Activated CD4-positive, CD25-positive, alpha-beta regulatory T cell treated with anti-CD3 and anti-CD28 coated beads, Interleukin-2, amount 50 U/mL, for 16 hours (primary cell): ENCODE measurements around the gene RNPEP.
"Not testable (repeated sequence)": the region's sequence is repeated elsewhere in the genome, so short reads cannot be mapped to it uniquely, and the experiment has no call there.

ENCODE experiments used
- DNase-seq: peaks from one replicate; pipeline ENCODE4 v3.0.0-alpha.2; 2020; ENCODE audit warnings: low read depth, low spot score

RNPEP gene, protein sequence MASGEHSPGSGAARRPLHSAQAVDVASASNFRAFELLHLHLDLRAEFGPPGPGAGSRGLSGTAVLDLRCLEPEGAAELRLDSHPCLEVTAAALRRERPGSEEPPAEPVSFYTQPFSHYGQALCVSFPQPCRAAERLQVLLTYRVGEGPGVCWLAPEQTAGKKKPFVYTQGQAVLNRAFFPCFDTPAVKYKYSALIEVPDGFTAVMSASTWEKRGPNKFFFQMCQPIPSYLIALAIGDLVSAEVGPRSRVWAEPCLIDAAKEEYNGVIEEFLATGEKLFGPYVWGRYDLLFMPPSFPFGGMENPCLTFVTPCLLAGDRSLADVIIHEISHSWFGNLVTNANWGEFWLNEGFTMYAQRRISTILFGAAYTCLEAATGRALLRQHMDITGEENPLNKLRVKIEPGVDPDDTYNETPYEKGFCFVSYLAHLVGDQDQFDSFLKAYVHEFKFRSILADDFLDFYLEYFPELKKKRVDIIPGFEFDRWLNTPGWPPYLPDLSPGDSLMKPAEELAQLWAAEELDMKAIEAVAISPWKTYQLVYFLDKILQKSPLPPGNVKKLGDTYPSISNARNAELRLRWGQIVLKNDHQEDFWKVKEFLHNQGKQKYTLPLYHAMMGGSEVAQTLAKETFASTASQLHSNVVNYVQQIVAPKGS

DNA sequence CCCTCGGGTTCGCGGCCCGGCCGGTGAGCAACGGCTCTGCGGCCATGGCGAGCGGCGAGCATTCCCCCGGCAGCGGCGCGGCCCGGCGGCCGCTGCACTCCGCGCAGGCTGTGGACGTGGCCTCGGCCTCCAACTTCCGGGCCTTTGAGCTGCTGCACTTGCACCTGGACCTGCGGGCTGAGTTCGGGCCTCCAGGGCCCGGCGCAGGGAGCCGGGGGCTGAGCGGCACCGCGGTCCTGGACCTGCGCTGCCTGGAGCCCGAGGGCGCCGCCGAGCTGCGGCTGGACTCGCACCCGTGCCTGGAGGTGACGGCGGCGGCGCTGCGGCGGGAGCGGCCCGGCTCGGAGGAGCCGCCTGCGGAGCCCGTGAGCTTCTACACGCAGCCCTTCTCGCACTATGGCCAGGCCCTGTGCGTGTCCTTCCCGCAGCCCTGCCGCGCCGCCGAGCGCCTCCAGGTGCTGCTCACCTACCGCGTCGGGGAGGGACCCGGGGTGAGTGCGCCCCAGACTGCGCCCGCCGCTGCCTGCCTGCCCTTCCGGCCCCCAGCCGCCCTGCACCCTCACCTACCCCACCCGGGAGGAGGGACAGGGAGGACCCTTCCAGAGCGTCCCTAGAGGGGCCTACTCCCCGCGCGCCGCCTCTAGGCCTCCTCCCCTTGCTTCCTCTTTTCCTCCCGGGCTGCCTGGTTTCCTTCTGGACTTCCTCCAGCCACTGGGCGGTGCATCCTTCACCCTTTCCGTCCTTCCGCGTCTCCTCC lies at the start of gene RNPEP:
Gene RNPEP (plus strand): TSS at position 26 of the 757 bp plus-strand sequence. CDS start 19 bp downstream, at position 45.
- peak; percentile 19 for DNase-seq

DNA sequence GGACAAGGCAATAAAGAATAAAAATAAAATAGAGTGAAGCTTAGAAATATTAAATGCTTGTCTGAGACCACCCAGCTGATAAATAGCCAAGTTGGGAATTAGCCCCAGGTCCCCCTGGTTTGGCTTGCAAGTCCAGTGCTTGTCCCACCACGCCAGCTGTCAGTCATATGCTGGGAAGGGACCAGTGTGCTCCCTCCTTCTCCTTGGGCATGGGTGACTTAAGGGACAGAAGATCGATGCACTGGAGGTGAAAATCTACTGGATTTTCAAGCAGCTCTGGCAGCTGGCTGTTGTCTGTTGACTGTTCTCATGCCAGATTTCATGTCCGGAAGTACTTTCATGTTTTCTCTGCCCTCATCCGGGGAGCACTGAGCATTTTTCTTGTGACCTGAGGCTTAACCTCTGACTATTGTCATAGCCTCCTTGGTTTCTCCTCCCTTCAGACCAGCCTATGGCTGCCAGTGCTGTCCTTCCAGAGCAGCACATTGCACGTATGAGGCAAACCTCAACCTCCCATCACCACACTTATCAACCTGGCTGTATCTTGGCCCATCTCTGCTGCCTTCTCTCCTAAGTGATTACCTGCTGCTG lies 48.5 kb upstream of the RNPEP start:
- no peak for DNase-seq

DNA sequence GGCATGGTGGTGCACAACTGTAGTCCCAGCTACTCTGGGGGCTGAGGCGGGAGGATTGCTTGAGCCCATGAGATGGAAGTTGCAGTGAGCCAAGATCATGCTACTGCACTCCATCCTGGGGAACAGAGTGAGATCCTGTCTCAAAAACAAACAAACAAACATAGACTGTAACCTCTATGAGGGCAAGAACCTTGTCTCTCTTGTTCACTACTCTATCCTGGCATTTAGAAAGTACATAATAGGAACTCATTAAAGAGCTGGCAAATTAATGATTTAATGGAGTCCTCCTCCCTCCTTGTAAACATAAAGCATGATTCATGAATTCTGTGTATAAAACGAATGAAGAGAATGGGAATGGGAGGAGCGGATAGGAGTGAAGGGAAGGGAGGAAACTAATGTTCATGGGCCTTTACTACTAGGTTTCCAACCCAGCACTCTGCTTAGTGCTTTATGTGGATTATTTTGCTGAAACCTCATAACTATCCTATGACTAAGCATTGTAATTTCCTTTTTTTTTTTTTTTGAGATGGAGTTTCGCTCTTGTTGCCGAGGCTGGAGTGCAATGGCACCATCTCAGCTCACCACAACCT lies 44.7 kb upstream of the RNPEP start:
- DNase-seq = no peak

DNA sequence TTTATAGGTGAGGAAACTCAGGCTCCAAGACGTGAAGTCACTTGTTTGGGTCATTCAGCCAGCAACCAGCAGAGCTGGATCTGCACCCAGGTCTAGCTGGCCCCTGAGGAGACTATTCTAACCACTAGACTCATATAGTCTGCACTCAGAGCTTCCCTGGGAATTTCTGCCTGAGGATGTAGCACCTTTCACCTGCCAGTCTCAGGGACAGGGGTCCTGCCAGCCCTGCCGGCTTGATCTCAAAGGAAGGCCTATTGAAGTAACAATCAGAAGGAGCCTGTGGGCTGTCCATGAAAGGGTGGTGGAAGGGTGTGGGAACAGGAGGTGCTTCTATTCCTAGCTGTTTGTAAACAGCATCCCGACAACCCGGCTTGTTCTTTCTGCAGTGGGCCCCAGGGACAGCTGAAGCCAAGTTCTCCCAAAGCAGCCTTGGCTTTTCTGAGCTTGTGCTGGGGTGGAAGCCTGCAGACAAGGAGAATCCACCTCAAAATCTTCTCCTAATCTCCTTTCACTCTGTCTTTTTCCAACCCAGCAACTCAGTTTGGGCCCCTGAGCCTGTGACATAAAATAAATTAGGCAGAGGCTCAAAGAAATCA lies 43.9 kb upstream of the RNPEP start:
- no peak for DNase-seq

DNA sequence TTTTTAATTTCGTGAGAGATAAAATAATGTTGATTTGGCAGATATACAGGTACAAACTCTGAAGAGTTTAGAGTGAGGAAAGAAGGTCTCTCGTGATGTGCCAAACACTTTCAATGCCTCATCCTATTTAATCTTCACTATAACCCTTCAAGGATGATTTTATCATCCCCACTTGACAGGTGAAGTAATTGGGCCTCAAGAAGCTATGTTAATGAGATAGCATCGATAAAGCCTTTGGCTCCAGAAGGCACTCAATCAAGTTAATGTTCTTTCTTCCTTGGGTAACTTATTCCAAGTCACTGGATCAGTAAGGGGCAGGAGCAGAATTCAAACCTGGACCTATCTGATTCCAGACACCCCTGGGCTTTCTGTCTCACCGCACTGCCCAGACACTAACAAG lies 43.3 kb upstream of the RNPEP start:
- DNase-seq = no peak

DNA sequence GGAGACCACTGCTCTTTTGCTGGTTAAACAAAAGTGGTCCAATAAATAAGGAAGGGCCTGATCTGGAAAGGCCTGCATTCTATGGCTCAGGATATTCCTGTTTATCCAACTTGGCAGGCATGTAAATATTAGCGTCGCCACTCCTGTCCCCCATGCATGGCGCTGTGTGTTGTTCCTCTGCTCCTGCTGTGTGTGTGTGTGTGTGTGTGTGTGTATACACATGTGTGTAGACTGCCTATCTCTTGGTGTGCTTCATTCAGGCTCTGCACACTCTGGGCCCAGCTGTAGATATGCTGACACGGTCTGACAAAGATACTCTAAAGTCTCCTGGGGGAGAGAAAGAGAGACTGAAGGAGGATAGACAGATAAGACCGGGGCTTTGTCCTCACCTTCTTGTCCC lies 42.9 kb upstream of the RNPEP start:
- no peak for DNase-seq

DNA sequence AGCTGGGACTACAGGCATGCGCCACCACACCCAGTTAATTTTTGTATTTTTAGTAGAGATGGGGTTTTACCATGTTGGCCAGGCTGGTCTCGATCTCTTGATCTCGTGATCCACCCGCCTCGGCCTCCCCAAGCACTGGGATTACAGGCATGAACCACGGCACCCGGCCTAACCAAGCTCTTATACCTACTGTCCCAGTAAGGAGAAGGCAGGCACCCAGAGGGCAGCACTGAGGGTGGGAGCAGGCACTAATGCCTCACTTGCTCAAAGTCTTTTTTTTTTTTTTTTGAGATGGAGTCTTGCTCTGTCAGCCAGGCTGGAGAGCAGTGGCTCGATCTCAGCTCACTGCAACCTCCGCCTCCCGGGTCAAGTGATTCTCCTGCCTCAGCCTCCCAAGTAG lies 42.1 kb upstream of the RNPEP start:
- not testable (repeated sequence) for DNase-seq

DNA sequence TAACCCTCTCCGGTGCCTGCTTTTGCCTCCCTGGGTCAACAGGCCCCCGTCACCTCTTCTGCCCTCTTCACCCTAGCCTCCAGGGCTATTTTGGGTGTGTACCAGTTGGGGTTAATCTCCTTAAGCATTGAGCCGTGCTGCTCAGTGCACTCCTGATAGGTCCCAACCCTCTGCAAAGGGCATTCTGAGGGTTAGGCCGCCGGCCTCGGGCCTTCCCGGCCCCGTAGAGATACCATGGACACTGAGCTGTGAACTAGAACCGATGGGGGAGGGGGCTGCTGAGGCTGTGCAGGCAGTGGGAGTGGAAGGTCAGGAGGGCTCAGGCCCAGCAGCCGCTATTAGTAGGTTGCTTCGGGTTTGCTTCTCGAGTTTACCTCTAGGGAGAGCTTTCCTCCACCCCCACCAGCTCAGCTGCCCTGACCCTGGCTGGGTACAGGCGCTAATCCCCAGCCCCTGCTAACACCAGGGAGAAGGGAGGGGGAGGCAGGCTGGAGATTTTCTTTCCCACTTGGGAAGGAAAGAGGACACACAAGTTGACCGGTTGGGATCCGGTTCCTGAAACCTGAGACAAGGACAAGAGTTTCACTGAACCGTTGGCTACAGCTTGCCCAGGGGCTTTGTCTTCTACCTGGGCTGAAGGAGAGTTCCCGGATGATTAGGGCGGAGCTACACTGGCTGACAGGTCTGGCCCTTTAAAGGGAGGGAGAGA lies 40.9 kb upstream of the RNPEP start:
- DNase-seq = no peak

DNA sequence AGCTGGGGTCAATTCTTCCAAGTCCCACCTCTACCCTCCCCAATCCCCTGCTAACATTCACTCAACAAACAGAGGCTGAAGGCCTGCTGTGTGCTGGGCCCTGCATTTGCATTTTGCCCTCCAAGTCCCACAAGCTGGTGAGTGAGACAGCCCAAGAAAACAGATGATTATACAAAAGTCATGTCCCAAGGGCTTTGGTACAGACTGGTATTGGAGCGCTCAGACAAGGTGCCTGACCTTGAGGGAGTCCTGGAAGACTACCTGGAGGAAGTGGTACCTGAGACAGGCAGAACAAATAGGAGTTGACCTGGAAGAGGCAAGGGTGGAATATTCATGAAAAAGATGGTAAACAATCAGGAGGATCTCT lies 40.3 kb upstream of the RNPEP start:
- no peak for DNase-seq

DNA sequence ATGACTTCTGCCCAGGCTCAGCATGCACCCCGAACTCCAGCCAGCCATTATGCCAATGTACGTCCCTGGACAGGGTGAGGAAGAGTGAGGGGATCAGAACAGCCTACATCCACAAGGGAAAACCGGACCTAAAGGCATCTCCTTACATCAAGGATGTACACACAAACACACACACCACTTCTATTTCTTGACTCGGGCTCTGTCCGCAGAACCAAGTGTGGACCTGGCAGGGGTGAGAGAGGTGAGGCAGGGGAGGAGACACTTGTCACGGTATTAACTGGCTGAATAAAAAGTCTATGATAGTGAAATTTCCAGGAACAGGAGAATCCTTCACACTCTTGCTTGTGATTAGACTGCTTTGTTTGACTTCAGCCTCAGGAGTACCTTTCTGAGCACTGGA lies 38.4 kb upstream of the RNPEP start:
- no peak for DNase-seq

DNA sequence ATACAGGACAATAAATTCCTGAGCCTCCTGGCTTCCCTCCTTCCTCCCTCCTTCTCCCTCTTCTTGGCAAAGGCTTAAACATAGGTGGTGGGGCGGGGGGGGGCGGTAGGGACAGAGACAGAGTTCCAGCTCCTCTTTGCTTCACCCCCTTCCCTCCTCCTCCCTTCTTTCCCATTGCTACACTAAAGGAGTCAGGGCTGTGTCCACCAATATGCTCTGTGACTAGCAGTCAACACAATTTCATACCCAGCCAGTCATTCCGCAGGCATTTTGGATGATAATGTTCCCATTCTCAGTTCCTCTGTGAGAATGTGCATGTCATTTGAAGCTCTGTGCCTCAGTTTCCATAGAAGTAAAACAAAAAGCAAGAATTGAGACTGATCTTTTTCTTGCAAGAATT lies 37.8 kb upstream of the RNPEP start:
- DNase-seq = no peak

DNA sequence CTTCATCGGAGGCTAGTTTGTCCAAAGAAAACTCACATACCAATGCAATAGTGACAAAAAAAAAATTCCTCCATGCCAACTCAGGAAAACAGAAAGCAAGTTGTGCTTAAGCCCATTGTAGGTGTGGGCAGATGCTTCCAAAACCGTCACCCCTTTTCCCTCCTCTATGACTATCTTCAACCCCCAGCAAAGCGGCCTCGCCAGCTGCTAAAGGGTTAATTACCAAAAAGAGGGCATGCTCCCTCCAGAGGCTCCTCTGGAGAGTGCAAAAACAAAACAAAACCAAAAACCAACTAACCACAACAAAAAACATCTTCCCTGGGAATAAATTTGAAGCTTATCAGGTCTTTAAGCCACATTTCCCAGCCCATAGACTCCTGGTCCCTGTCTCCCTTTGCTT lies 37.3 kb upstream of the RNPEP start:
- no peak for DNase-seq

DNA sequence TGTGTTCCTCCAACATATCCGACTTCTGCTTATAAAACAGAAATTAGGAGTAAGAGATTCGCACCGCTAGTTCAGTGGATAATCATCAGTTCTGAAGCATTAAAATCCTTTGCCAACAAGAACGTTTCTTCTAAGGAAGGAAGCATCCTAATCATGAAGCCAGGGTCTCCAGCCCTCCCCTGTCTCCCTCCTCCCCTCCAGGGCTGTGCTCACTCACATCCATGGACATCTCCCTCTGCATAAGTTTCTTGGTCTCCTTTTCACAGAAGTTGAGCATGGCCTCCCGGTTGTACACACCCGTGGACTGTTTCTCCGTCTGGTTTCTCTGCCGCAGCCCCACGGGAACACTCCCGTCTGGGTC lies 36.6 kb upstream of the RNPEP start:
- no peak for DNase-seq

DNA sequence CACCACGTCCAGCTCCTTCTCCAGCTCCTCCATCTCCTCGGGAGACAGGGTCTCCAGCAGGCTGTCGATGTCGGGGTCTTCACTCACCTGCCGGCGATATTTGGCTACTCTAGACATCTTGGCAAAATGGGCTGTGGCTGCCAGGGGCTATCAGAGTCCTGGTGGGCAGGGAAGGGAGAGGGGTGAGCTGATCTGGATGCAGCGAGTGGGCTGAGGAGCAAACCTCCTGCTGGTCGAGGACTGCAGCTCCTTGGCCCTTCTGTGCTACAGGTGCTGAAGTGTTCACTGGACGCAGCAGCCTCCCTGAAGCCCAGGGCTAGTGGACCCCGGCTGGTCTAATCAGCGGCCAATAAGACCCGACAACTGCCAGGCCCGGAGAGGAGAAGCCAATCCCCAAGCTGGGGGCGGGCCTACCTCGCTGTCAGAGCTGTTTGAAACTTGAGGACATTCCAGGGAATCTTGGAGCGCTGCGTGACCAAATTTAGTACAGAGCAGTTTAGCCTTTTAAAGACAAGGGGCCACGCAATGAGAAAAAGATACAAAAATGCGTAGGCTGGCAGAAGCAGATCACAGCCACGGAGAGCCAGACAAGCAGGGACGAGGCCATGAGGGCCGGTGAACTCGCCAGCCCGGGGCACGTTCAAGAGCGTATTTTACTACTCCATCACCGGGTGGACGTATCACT lies 36.1 kb upstream of the RNPEP start, which contains the start of gene LMOD1:
Gene LMOD1 (minus strand): TSS at position 325 of the 685 bp plus-strand sequence. CDS start 208 bp downstream, at position 117.
- DNase-seq = no peak

DNA sequence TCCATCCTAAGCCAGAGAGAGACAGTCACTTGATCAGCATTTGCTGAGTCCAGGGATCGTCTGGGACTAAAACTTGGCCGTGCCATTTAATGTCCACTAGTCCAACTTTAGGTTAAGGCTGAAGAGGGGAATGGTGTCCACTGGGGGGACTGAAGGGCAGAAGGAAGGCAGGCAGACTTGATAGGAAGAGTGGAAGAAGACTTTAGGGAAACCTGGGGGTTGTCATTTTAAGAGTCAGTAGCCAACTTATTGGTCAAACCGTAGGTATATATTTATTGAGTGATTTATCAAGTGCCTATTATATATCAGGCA lies 34.8 kb upstream of the RNPEP start:
- DNase-seq = no peak

DNA sequence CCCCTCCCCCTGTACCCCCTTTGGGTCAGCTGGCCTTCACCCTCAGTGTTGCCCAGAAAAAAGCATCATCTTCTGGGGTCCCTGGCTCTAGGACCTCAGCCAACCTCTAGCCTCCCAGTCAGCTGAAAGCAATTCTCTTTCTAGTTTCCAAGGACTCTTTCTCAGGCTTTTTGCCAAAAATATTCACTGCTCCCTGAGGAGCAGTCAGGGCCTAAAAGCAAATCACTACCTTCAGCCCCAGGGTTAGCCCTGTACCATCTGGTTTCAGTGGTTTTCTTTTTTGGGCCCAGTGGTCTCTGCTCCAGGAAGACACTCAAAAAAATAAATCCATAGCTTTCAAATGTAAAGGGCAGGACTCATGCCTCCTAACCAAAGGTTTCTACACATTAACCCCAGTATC lies 33.0 kb upstream of the RNPEP start:
- DNase-seq = no peak

DNA sequence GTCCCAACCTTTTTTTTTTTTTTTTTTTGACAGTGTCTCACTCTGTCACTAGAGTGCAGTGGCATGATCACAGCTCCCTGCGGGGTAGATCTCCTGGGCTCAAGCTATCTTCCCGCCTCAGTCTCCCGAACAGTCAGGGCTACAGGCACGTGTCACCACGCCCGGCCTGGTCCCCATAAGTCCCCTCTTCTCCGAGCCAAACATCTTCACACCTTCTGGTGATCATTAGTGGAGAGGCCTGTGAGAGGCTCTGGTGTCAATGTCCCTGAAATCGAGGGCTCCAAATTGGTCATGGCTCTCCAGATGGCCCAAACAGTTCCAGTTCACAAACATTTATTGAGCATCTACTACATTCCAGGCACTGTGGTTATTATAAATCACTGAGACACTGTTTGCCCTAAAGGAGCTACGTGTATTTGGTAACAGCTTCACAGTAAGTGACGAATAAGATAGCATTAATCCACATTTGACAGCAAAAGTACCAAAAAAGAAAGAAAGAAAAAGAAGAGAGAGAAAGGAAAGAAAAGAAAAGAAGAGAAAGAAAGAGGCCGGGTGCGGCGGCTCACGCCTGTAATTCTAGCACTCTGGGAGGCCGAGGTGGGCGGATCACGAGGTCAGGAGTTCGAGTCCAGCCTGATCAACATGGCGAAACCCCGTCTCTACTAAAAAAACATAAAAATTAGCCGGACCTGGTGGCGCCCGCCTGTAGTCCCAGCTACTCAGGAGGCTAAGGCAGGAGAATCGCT lies 28.0 kb upstream of the RNPEP start:
- no peak for DNase-seq

DNA sequence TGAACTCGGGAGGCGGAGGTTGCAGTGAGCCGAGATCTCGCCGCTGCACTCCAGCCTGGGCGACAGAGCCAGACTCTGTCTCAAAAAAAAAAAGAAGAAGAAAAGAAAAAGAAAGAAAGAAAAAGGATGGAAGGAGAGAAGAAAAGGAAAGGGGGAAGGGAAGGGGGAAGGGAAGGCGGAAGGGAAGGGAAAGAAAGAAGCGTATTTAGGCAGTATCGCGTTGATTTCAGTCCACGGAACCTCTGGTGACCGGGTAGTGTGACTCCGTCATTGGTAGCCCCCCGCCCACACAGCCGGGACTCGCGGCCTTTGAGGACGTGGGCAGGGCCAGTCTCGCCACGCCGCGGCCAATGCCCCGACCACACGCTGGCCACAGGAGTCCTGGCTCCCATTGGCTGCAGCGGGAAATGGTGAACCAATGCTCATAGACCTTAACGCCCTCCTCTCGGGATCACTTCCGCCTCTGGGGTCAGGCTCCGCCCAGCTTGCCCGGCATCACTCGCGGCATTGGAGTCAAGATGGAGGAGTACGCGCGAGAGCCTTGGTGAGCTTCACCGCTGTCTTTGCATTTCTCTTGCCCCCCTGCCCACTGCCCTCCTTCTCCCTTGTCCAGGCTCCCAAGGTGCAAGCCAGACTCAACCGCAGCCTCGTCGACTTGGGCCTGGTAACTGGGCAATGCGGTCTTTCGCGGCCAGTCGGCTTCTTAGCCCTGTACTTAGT lies 27.3 kb upstream of the RNPEP start, which contains the start of gene TIMM17A:
Gene TIMM17A (plus strand): TSS at position 495 of the 720 bp plus-strand sequence. CDS start 24 bp downstream, at position 519.
- DNase-seq = peak; percentile 91

DNA sequence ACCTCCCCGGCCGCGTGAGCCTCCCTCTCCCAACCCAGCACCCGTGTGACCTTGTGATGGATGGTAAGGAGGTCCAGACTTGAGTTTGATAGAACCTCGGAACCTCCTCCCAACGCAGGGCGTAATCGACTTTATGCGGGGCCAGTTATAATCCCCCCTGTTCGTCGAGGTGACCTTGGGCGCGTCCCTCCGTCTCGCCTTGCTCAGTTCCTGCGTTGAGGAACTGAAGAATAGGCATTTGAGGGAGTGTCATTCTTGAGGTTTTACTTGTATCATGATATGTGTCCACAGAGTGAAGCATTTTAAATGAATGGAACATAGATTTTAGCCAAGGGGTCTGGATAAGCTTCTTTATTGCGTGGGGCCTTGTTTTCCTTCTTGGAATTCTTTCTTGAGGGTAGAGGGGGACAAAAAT lies 26.7 kb upstream of the RNPEP start:
- DNase-seq = no peak
